HG03064 (cell line): ENCODE measurements around the gene WDR87.
"Not testable (repeated sequence)": the region's sequence is repeated elsewhere in the genome, so short reads cannot be mapped to it uniquely, and the experiment has no call there.

Source experiments
- ATAC-seq: cut with Tn5 transposase; IDR thresholded peaks from one replicate; pipeline ENCODE4 v1.9.1; 2021; ENCODE audit warnings: low read depth; ENCODE audit not compliant: unreplicated experiment

WDR87 gene

DNA sequence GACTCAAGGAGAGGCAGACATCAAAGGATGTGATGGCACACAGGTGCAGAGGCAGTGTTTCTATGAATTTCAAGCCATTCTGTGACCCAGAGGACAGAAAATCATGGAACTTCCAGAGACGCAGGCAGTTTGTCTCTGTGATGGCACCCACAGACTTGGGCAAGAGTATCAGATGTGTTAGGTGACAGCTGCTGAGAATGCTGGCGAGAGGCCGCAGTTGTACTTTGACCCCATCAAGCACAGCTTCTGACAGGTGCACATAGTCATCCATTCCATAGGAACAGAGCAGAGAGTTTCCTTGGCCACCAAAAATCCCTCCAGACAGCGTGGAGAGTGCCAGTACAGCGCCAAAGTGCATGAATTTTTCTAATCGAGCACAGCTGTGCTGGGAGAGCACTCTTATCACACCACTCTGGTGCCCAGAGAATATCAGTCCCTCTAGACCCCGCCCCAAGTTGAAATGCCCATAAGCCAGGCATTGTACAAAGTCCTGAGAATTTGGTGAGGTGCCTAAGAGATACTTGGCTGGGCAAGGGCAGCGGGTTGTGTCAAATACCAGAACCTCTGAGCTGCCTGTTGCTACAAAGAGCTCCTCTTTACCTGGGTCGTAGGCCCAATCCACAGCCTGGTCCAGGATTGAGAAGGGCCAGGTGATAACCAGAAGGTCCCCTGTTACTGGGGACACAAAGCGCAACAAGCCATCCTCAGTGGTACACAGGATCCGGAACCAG is 12.4 kb downstream of the WDR87 start:
- no peak for ATAC-seq

DNA sequence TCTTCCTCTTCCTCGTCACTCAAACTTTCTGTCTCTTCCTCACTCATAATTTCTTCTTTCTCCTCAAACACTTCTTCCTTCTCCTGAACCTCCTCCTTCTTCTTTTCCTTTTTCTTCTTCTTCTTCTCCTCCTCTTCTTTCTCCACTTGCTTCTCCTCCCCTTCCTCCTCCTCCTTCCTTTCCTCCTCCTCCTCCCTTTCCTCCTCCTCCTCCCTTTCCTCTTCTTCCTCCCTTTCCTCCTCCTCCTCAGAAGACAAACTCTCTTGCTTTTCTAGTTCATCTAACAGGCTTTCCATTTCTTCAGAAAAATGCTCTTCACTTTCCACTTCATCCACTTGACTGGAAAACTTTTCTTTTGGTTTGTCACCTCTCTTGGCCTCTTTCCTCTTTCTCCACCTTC is 19.8 kb downstream of the WDR87 start:
- ATAC-seq, result no peak

DNA sequence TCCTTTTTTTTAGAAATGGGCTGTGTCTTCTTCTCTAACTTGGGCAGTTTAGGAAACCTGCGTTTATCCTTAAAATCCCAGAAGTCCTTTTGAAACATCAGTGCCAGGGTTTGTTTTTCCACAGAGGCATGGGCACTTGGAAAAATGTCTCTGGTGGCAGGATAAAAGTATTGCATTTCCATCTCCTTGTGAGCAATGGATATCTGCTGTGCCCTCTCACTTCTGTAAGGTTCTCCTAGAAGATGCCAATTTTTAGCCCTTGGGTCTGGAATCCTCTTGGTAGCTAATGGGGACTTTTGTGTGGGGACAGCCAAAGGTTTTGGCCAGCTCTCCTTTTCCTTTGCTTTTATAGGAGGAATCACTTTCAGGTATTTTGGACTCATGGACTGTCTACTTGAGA is 21.0 kb downstream of the WDR87 start:
- no peak for ATAC-seq

DNA sequence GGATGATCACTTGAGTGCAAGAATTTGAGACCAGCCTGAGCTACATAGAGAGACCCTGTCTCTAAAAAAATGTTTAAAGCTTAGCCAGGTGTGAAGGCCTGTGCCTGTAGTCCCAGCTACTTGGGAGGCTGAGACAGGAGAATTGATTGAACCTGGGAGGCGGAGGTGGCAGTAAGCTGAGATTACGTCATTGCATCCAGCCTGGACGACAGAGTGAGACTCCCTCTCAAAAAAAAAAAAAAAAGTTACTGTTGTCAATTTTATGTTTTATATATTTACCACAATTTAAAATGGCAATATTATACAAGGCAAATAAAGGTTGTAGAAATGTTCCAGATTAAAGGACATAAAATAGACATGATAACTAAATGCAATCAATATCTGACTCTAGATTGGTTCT is 29.2 kb downstream of the WDR87 start:
- ATAC-seq, result no peak

DNA sequence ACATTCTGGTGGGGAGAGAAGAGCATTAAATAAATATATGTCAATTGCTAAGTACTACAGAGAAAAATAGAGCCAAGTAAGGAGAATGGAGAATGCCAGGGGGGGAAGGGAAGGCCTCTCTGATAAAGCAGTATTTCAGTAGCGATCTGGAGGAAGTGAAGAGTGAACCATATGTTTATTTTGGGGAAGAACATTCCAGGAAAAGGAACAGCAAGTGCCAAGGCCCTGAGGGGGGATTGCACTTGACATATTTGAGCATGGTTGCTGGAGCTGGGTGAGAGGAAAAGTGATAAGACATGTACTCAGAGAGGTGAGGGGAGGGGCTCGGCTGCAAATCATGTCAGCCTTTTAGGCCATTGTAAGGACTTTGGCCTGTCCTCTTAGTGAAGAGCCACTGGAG is 30.4 kb downstream of the WDR87 start:
- ATAC-seq, result no peak

DNA sequence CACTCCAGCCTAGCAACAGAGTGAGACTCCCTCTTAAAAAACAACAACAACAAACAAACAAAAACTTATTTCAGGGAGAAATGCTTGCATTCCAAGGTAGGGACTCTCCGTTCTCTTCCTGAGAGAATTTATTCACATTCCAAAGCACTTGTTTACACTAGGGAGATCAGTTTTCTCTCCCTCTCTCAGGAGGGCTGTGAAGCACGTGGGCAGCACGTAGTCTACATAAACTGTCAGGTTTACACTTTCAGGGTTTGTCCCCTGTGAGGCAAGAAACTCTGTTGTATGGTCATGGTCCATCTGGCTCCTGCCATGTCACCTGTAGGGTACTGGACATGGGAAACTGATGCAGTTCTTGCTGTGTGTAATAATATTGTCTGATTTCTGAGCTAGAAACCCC is 31.6 kb downstream of the WDR87 start:
- no peak for ATAC-seq

DNA sequence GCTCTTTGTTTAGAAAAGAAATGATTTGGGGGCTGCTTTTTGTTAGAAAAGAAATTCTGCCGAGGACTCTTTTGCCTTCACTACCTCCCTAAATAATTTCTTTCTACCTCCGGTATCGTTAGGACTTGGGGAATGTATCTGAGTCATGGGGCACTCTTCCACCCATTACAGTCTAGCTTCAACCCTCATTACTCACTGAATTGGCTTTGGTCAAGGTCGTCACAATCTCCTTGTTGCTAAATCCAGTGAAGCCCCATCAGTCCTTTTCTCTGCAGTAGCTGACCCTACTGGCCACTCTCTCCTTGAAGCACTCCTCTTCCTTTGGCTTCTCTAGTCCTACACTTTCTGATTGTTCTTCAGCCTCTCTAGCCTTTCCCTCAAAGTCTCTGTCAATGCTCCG is 34.0 kb downstream of the WDR87 start:
- no peak for ATAC-seq

DNA sequence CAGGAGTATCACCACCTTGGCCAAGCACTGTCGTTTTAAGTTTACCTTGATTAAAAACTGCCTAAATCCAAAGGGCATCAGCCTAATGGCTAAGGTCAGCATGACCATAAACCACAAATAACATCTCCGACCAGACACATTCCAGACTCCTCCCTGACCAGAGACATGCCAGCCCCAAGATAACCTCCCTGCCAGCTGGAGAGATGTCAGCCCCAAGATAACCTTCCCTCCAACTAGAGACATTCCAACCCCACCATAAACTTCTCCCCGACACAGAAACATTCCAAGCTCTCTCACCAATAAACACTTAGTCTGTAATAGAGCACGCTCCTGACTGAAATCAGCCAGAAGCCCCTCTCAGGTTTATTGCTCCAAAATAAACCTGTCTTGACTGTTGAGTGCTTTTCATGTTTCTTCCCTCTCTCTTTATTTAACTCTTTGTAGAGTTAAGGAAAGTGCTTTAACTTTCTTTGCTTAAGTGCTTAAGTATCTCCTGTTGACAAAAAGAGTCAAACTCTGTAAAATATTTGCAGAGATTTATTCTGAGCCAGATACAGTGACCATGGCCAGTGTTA is 36.5 kb downstream of the WDR87 start:
- no peak for ATAC-seq

DNA sequence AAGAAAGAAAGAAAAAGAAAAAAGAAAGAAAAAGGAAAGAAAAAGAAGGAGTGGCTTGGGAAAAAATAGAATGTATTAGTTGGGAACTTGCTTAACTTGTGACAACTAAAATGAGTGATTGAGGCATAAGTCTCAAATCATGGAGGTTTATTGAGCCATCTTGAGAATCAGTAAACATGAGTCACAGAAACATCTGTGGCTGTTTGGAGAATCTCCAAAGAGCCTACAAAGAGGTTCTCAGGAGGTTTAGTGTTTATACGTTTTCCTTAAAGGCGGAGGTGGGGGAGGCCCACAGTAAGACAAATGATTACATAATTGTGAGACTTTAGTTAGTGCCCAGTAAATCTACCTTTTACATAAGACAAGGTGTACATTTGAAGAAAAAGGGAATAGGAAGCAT is 38.6 kb downstream of the WDR87 start:
- ATAC-seq, result no peak

DNA sequence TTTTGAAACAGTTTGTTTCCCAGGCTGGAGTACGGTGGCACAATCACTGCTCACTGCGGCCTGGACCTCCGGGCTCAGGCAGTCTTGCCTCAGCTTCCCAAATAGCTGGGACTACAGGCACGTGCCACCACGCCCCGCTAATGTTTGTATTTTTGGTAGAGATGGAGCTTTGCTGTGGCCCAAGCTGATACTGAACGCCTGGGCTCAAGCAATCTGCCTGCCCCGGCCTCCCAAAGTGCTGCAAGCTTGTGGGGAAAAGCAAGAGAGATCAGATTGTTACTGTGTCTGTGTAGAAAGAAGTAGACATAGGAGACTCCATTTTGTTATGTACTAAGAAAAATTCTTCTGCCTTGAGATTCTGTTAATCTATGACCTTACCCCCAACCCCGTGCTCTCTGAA is 40.5 kb downstream of the WDR87 start:
- not testable (repeated sequence) for ATAC-seq

DNA sequence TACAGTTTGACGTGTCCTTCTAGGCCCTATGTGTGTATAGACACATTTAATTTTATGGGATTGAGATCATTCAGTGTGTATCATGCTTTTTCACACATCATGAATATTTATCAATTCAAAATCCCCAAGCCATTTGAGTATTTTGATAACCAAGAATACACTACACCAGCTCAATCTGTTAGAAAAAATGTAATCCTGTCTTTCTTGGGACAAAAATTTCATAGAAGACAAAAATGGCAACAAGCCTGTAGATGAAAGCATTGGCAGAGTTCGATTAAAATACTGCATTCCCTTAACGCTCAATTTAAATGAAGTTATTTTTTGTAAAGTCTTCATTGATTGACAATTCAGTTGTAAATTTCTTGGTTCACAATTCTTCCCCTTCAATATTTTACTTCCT is 41.9 kb downstream of the WDR87 start:
- ATAC-seq, result no peak

DNA sequence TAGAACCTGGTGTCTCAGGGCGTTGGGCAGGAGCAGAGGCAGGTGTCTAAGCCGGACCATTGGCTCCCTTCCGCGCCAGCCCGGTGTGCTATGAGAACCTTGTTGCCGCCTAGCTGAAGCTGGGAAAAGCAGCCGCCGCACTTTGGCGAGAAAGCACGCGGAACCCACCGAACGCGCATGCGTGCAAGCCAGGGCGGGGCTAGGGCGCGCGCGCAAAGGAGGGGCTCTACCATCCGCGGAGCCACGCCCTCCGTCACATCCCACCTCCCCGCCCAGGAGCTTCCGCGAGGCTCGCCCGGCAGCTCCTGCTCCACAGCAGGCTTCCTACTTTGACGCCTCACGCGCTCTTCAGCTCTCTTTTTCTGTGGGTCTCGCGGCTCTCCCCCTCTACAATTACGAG is 51.3 kb downstream of the WDR87 start:
- ATAC-seq, result no peak

DNA sequence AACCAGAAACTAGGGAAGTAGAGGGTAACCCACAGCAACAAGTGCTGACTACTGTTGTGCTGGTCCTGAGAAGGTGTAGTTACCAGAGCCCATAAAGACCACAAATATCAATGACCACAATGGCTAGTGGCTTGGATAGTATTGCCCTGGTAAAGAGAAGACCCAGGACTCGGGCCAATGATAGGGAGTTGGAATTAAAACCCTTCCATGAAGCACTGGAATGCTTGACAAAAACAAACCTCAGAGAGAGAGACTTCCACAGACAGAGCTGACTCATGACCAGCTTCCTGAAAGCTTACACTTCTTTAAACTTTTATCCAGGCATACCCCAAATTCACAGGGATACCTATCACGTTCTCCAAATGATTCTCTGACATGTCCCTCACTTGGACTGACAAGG is 60.5 kb downstream of the WDR87 start:
- no peak for ATAC-seq
